Osteocyte (in vitro differentiated cells): ENCODE data around the gene RNF121. TPM values are rescaled to one million over a fixed set of nuclear protein-coding genes. Genes with fewer than 3 reads are reported as not detected.

Experiments
- DNase-seq: peaks from one replicate; pipeline ENCODE4 v3.0.0; 2021; ENCODE audit warnings: mixed read lengths; ENCODE audit not compliant: unreplicated experiment; ENCODE audit errors: extremely low spot score
- H3K27ac Mint-ChIP-seq: one replicate; pipeline ENCODE4 v1.8.0; 2021; ENCODE audit warnings: mild to moderate bottlenecking, mixed read lengths; ENCODE audit not compliant: unreplicated experiment
- H3K27me3 Mint-ChIP-seq: one replicate; pipeline ENCODE4 v1.8.0; 2021; ENCODE audit warnings: mixed read lengths; ENCODE audit not compliant: unreplicated experiment
- H3K36me3 Mint-ChIP-seq: one replicate; pipeline ENCODE4 v1.8.0; 2021; ENCODE audit warnings: mixed read lengths; ENCODE audit not compliant: unreplicated experiment
- H3K4me1 Mint-ChIP-seq: one replicate; pipeline ENCODE4 v1.8.0; 2021; ENCODE audit warnings: mixed read lengths; ENCODE audit not compliant: unreplicated experiment
- H3K4me3 Mint-ChIP-seq: one replicate; pipeline ENCODE4 v1.8.0; 2021; ENCODE audit warnings: mild to moderate bottlenecking, moderate library complexity, mixed read lengths; ENCODE audit not compliant: unreplicated experiment
- H3K9me3 Mint-ChIP-seq: one replicate; pipeline ENCODE4 v1.8.0; 2021; ENCODE audit warnings: mixed read lengths; ENCODE audit not compliant: unreplicated experiment
- total RNA-seq: library from RNA; stranded (reverse); gene quantifications from 2 replicates; pipeline ENCODE4 v1.2.1, GENCODE V29; 2021
- TF ChIP-seq, protein P1 (sequence below): fragments of 200-600 bp; sonication (generic); IDR thresholded peaks from 2 replicates; pipeline ENCODE4 v1.5.0; 2021; ENCODE audit warnings: antibody characterized with exemption, mild to moderate bottlenecking, moderate library complexity

RNF121 gene
- total RNA-seq, 1 donor from 2014 or later = 44.9 TPM

DNA sequence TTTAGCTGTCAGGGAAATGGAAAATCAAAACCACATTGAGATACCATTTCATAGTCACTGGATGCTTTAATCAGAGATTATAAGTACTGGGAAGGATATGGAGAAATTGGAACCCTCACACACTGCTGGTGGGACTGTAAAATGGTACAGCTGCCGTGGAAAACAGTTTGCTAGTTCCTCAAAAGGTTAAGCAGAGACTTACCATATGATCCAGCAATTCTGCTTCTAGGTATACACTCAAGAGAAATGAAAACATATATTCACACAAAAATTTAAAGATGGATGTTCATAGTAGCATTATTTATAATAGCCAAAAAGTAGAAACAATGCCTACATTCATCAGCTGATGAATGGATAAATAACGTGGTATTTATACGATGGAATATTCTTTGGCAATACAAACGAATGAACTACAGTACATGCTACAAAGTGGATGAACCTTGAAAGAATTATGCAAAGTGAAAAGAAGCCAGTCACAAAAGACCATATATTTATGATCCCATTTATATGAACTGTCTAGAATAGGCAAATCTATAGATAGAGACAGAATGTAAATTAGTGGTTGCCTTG is 23.0 kb downstream of the RNF121 start:
- Mint-ChIP-seq H3K9me3 (no peaks in the 10 kb centered on the region), H3K36me3 (peaks cover 1% of the 10 kb centered on the region), H3K27me3 (no peaks in the 10 kb centered on the region), H3K27ac (no peak overlapping the region), H3K4me1 (peaks cover 24% of the 10 kb centered on the region), H3K4me3 (no peak overlapping the region)
- DNase-seq = no peak
- TF ChIP-seq, protein P1, sequence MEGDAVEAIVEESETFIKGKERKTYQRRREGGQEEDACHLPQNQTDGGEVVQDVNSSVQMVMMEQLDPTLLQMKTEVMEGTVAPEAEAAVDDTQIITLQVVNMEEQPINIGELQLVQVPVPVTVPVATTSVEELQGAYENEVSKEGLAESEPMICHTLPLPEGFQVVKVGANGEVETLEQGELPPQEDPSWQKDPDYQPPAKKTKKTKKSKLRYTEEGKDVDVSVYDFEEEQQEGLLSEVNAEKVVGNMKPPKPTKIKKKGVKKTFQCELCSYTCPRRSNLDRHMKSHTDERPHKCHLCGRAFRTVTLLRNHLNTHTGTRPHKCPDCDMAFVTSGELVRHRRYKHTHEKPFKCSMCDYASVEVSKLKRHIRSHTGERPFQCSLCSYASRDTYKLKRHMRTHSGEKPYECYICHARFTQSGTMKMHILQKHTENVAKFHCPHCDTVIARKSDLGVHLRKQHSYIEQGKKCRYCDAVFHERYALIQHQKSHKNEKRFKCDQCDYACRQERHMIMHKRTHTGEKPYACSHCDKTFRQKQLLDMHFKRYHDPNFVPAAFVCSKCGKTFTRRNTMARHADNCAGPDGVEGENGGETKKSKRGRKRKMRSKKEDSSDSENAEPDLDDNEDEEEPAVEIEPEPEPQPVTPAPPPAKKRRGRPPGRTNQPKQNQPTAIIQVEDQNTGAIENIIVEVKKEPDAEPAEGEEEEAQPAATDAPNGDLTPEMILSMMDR = no peak

DNA sequence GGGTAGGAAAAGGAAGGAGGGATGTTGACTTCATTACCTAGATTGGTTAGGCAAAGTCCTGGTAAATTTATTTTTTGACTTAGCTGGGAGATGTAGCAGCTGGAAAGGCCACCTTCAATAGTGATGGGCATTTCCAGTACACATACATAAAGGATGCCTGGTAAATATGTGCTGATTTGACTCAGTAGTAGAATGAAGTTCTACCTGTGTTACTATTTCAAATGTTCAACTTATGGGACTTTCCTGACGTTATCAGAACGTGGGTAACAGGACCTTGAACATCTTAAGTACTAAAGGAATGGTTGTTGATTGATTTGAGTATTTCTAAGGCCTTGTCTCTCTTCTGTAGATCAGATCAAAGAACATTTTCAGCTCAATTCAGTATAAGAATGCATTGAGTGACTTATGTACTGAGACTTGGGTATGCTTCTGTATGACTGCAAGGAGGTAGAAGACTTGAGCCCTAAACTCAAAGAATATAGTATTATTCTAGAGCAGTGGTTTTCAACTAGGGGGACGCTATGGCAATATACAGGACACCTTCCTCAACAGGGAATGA is 27.1 kb downstream of the RNF121 start:
- TF ChIP-seq, protein P1 = no peak
- peaks cover 6% of the 10 kb centered on the region for H3K36me3 Mint-ChIP-seq

DNA sequence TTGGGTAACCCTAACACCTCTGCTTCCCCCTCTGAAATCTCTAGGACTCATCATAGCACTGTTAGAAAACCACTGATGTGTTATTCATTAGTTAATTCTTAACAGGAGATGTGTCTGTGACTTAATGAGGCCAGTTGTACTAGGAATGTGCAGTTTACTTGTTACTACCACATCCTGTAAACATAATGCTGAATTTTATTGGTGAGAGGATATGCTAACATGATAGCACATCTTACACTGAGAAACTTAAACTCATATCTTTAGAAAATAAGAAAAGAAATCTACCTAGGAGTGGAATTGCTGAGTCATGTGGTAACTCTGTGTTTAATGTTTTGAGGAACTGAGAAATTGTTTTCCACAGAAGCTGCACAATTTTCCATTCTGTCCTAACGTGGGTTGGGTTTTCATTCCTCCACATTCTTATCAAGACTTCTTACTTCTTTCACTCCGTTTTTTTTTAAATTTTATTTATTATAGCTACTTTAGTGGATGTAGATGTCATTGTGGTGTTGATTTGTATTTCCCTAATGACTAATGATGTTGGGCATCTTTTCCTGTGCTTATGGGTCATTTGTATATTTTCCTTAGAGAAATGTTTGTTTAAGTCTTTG is 33.7 kb downstream of the RNF121 start:
- H3K4me1 Mint-ChIP-seq = peaks cover 14% of the 10 kb centered on the region
- no peak for DNase-seq
- peaks cover 16% of the 10 kb centered on the region for H3K36me3 Mint-ChIP-seq
- TF ChIP-seq, protein P1 = no peak
- H3K9me3 Mint-ChIP-seq = no peaks in the 10 kb centered on the region
- H3K27ac Mint-ChIP-seq = peak overlapping the region; percentile 73
- no peak overlapping the region for H3K4me3 Mint-ChIP-seq
- no peaks in the 10 kb centered on the region for H3K27me3 Mint-ChIP-seq

More for the DNA sequence above, 27.1 kb downstream of the RNF121 start:
- no peaks in the 10 kb centered on the region for H3K27me3 Mint-ChIP-seq
- H3K4me3 Mint-ChIP-seq = no peak overlapping the region
- no peak overlapping the region for H3K27ac Mint-ChIP-seq
- peaks cover 7% of the 10 kb centered on the region for H3K4me1 Mint-ChIP-seq
- no peak for DNase-seq
- H3K9me3 Mint-ChIP-seq = no peaks in the 10 kb centered on the region

DNA sequence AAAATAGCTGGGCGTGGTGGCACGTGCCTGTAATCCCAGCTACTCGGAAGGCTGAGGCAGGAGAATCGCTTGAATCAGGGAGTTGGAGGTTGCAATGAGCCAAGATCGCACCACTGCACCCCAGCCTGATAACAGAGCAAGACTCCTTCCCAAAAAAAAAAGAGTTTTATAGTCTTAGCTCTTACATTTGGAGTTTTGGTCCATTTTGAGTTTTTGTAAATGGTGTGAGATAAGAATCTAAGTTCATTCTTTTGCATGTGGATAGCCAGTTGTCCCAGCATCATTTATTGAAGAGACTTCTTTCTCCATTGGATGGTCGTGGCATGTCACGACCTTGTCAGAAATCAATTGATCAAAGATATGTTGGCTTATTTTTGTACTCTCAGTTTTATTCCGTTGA is 34.6 kb downstream of the RNF121 start:
- TF ChIP-seq, protein P1 = no peak
- Mint-ChIP-seq H3K27me3 (no peaks in the 10 kb centered on the region), H3K4me1 (peaks cover 14% of the 10 kb centered on the region), H3K27ac (peak overlapping the region; percentile 73), H3K4me3 (no peak overlapping the region), H3K9me3 (no peaks in the 10 kb centered on the region), H3K36me3 (peaks cover 20% of the 10 kb centered on the region)
- no peak for DNase-seq

DNA sequence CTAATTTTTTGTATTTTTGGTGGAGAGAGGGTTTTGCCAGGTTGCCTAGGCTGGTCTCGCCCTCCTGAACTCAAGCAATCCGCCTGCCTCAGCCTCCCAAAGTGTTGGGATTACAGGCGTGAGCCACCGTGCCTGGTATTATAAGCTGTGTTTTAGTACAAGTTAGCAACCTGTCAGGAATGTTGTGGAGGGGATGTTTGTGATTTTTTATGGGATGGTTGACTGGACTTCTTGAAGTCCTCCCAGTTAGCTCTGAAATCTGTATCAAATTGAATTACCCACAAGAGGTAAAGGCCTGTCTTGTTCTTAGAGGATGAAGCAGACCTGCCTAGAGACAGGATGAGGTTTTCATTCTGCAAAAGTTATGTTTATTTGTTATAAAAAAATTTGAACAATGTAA is 35.8 kb downstream of the RNF121 start:
- Mint-ChIP-seq H3K4me3 (no peak overlapping the region), H3K9me3 (no peaks in the 10 kb centered on the region), H3K27ac (no peak overlapping the region), H3K4me1 (peaks cover 14% of the 10 kb centered on the region), H3K27me3 (no peaks in the 10 kb centered on the region), H3K36me3 (peaks cover 21% of the 10 kb centered on the region)
- TF ChIP-seq, protein P1 = no peak
- no peak for DNase-seq
